HS-27A (cell line): Measurements from ENCODE around the gene DOLK.
"Not testable (repeated sequence)": the region's sequence is repeated elsewhere in the genome, so short reads cannot be mapped to it uniquely, and the experiment has no call there.

ENCODE experiments used
- DNase-seq: peaks from one replicate; pipeline ENCODE4 v3.0.0-alpha.2; 2012; ENCODE audit warnings: low read depth, missing footprints

DOLK gene

GRCh38 chr9:128947527-128948301 is at the start of gene DOLK, which contains the start of gene NUP188:
Gene DOLK (minus strand): TSS chr9:128947603. CDS start chr9:128947303, 300 bp downstream.
Gene NUP188 (plus strand): TSS chr9:128947699. CDS start chr9:128947720, 21 bp downstream.
- peak; percentile 71 for DNase-seq

DNA sequence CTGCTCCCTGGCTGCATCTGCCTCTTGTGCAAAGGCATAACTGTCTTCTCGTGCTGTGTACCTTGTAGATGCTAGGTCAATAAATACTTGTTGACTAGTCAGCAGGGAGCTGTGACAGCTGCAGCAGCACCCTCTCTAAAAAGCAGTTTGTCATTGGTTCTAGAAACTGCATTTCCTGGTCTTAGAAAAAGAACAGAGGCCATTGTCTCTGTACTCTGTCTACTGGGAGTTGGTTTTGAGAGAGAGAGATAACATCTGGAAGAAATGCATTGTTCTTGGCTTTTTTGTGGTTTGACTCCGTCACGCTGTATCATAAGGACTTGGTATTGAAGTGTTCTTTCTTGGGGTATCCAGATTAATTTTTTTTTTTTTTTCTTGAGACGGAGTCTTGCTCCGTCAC is 48.4 kb upstream of the DOLK start:
- DNase-seq = no peak

- no peak for DNase-seq
Measured at GRCh38 chr9:128992995-128993394, 45.6 kb upstream of the DOLK start.

GRCh38 chr9:128987805-128988204 is 40.4 kb upstream of the DOLK start:
- DNase-seq = peak; percentile 88

GRCh38 chr9:128986671-128987070 is 39.3 kb upstream of the DOLK start:
- DNase-seq = no peak

DNA sequence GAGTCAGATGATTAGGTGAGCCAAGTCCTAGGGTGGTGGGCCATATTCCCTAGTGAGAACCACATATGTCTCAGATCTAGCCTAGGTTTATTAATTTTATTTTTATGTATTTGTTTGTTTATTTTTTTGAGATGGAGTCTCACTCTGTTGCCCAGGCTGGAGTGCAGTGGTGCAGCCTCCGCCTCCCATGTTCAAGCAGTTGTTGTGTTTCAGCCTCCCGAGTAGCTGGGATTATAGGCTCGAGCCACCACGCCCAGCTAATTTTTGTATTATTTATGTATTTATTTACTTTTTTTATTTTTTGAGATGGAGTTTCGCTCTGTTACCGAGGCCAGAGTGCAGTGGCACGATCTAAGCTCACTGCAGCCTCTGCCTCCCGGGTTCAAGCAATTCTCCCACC is 36.1 kb upstream of the DOLK start:
- no peak for DNase-seq

DNA sequence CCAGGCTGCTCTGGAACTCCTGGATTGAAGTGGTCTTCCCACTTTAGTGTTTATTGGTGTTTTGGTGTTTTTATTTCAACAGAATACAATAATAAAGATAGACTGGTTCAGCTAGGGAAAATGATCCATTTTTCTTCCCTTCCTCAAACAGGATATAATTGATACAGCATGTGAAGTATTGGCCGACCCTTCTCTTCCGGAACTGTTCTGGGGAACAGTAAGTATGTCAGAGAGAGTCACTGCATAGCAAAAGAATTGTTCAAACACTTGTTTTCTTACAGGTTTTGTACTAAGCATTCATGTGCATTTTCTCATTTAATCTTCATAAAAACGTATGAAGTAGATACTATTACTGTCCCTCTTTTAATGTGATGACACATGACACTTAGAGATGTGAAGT is 31.7 kb upstream of the DOLK start:
- no peak for DNase-seq

GRCh38 chr9:128972956-128973355 is 25.6 kb upstream of the DOLK start:
- no peak for DNase-seq

GRCh38 chr9:128969491-128969890 is 22.1 kb upstream of the DOLK start:
- no peak for DNase-seq

GRCh38 chr9:128961403-128961802 is 14.0 kb upstream of the DOLK start:
- DNase-seq = not testable (repeated sequence)

DNA sequence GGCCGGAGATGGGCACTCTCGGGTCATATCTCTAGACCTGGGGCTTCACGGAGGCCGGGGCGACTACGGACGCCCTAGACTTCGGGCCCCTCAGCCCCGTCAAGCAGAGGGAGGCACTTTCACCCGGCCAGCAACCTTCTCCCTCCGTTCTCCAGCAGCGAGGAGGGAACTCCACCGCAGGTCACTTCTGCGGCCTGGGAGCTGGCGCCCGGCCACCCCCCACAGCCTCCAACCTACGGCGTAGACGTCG is 201 bp downstream of the DOLK start:
- no peak for DNase-seq

DNA sequence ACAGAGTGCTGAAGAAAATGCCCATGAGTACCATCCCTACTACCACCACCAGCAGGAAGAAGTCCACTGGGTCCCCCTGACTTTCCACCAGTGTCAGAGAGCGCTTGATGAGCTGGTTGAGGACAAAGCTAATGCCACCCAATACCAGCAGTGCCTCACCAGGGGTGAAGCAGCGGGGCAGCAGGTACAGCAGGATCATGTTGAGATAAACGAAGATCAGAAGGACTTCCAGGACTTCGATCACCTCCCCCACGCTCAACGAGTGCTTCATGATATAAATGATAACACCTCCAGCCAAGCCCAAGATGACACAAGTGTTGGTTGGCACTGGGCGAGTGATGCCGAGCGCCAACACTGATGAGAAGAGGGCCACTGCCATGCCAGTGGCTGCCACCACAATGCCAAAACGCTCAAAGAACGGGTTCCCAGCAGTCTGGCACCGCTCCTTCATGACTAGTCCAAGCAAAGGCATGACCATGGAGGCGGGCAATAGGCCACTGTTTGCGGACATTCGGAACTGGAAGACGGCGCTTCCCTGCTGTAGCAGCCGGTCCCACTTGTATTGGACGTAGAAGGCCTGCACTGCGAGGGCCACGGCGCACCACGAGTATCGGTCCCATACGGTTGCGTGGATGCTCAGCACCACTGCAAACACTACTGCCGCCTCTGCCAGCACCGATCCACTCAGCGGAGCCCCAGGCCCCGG is 679 bp downstream of the DOLK start:
- no peak for DNase-seq

DNA sequence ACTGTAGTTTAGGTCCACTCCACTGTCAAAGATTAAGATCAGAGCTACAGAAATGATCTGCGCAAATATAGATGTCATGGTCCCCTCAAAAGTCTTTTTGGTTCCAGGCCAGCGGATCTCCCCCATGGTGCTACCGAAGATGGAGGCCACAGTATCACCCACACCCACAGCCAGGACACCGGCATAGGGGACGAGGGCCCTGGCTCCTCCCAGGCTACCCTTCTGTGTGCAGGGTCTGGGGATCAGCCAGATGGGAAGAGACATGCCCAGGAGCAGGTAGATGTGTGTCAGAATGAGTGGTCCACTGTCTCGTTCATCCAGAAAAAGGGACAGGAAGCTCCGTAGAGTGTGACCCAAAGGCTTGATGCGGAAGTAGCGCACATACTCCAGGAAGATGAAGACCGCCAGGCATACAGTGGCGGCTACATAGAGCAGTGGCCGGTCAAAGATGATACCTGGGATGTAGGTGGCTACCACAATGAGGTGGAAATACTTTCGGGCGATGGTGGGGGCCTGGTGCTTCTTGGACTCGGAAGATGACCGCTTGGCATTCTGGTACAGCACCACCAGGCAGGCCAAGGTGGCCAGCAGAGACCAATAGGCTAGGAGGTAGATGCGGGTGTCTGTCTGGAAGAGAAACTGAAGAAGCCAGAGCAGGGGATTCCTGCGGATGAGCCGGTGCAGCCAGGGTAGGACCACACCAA is 1.5 kb downstream of the DOLK start:
- no peak for DNase-seq

GRCh38 chr9:128944966-128945365 is 2.4 kb downstream of the DOLK start:
- DNase-seq = not testable (repeated sequence)

DNA sequence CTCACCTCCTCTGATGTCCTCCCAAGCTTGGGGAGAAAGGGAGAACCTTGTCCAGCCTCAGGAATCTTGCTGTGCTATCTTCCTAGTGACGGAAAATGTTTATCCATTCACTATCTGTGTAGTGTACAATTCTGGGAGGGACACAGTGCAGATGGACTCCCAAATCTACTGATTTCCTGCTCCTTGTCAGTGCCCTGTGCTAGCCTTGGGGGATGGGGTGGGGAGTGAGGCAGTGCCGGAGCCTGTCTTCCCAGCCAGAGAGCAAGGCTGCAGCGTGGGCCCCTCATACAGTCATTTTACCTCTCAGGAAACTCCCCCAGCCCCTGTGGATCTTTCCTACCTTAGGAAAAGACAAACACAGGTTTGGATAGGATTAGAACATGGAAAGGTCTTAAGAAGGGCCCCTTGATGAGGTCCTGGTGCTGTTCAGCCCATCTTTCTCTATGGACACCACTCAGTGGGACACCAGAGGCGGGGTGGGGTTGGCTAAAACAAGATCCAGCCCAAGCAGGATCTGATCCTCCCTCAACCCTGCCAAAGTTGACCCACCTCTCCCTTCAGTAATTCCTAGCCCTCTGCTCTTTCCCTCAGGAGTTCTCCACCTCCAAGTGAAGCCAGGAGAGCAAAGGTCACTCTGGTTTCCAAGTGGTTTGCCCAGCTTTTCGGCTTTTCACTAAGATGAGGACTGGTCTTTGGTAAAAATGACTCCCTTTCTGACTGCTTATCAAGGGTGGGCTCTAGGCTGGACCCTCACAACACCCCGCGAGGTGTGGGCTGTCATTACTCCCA is 3.4 kb downstream of the DOLK start:
- no peak for DNase-seq

GRCh38 chr9:128940946-128941755 is 6.3 kb downstream of the DOLK start:
- DNase-seq = no peak

DNA sequence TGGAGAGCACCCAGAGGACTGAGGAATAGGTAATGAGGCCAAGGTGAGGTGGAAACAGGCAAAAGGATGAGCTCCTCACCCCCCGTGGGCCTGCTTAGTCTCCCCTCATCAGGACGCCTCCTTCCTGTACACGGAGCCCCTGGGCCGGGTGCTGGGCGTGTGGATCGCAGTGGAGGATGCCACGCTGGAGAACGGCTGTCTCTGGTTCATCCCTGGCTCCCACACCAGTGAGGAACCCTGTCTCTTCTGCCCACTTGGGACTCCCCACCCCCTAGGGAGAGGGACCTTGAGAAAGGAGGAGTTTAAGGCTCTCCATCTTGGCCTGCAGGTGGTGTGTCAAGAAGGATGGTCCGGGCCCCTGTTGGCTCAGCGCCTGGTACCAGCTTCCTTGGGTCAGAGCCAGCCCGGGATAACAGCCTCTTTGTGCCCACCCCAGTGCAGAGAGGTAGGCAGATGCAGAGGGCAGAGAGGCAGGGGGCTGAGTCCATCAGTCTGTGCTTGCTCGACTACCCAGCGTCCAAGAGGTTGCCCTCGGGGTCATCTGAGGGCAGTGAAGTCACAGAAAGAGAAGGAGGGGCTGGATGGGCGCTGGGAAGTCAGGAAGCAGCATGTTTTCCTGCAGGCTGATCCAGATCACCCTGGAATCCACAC is 7.0 kb downstream of the DOLK start:
- no peak for DNase-seq

- no peak for DNase-seq
Measured at GRCh38 chr9:128937310-128938165, 9.9 kb downstream of the DOLK start.

DNA sequence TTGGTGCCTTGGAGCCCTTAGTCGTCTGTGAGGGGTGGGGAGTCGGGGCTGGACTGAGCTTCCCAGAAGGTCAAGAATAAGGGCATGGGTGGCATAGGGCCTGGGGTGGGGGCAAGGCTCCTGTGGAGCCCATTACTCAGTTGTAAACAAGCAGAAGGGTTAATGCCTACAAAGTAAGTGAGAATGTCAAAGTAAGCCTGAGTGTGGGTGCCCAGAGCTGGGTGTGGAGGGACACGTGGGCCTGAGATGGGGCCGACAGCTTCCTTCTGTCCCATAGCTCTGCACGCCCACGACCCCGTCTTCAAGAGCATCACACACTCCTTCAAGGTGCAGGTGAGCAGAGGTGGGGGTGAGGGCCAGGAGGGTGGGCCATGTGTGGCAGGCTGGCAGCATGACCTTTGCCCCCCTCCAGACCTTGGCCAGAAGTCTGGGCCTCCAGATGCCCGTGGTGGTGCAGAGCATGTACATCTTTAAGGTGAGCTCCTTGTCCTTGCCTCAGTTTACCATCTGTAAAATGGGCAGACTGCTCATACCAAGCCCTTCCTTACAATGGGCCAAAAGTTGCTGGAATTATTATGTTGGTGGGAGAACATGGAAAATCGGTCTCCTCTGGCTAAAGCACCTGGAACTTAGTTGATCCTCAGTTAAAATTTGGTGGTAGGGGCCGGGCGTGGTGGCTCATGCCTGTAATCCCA is 11.1 kb downstream of the DOLK start:
- DNase-seq = no peak
